LNCaP clone FGC (cell line): ENCODE results near the gene RHPN2.

Source experiments
- DNase-seq: peaks from one replicate; pipeline ENCODE4 v3.0.0-alpha.2; 2011; ENCODE audit warnings: low read depth
- H3K4me3 ChIP-seq: 2 replicates; pipeline ENCODE4 v1.5.1; 2011; ENCODE audit warnings: mild to moderate bottlenecking, low read depth, low read length, control low read depth
- CTCF ChIP-seq: IDR thresholded peaks from 2 replicates; pipeline ENCODE4 v1.5.1; 2012; ENCODE audit warnings: mild to moderate bottlenecking; ENCODE audit not compliant: control insufficient read depth, insufficient read depth; ENCODE audit errors: extremely low read depth

The RHPN2 gene

GRCh38 chr19:33064792-33065550, at the start of gene RHPN2:
TSS of gene RHPN2 (minus strand) at chr19:33064888. CDS start at chr19:33064852, 36 bp downstream.
- TF ChIP-seq CTCF: no peak
- no peak for DNase-seq
- peak within 1 kb of the TSS; percentile 94 for H3K4me3 ChIP-seq

GRCh38 chr19:33114312-33114711, 49.6 kb upstream of the RHPN2 start:
- no peak for DNase-seq
- TF ChIP-seq CTCF: no peak
- H3K4me3 ChIP-seq: no peak overlapping the region

- no peak for DNase-seq
- no peak overlapping the region for H3K4me3 ChIP-seq
- no peak for TF ChIP-seq CTCF
Measured at GRCh38 chr19:33111587-33111986, 46.9 kb upstream of the RHPN2 start.

- TF ChIP-seq CTCF: no peak
- no peak overlapping the region for H3K4me3 ChIP-seq
- no peak for DNase-seq
Measured at GRCh38 chr19:33110137-33110910, 45.6 kb upstream of the RHPN2 start.

- no peak overlapping the region for H3K4me3 ChIP-seq
- no peak for TF ChIP-seq CTCF
- DNase-seq: no peak
Measured at GRCh38 chr19:33108161-33108560, 43.5 kb upstream of the RHPN2 start.

- DNase-seq: no peak
- TF ChIP-seq CTCF: no peak
- no peak overlapping the region for H3K4me3 ChIP-seq
Measured at GRCh38 chr19:33102893-33103292, 38.2 kb upstream of the RHPN2 start.
